ENCODE measurements around the gene SCARB1.

DNA sequence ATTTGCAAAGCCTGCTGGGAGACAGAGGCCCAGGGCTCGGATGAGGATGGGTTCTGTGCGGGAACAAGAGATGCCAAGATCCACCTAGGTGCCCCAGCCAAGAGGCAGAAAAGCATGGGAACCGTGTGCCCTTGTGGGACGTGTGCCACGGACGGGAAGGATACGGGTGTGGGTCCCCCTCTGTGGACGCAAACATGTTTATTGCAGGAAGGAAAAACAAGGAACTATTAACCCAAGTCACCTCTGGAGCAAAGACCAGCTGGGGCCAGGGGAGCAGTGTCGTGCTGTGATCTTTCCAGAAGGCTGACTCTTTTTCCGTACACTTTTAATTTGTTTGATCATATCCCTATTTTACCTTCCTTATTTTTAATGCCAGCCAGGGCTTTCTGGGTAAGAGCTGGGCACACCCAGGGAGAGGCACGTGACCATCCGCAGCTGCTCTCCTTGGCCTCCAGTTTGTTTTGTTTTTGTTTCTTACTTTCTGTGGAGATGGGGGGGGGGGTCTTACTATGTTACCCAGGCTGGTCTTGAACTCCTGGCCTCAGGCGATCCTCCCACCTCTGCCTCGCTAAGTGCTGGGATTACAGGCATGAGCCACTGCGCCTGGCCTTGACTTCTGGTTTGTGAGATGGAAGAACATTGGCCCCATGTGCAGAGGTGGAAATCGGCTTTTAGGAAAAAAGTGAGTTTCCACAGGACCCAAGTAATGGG lies 20.7 kb downstream of the SCARB1 start:
- TF ChIP-seq CTCF (IDR thresholded peaks at IDR 0.05; ENCODE audit: insufficient read depth, low read depth, low read length), result no peak
- TF ChIP-seq EZH2 (IDR thresholded peaks at IDR 0.05; ENCODE audit: insufficient read depth, low read length), result no peak

All from astrocyte (in vitro differentiated cells and primary cell).